ENCODE measurements around the gene TCERG1. TPM values are rescaled to one million over a fixed set of nuclear protein-coding genes. Genes with fewer than 3 reads are reported as not detected.
"Not testable (repeated sequence)": the region's sequence is repeated elsewhere in the genome, so short reads cannot be mapped to it uniquely, and the experiment has no call there.

Gene TCERG1
- total and polyA plus RNA-seq, 2 experiments from 2014 or later: 23.6 to 37.0 TPM

GRCh38 chr5:146553446-146553845 is 106.3 kb downstream of the TCERG1 start:
- no peak overlapping the region for H2AFZ ChIP-seq
- TF ChIP-seq EZH2 (IDR thresholded peaks at IDR 0.05; ENCODE audit: insufficient read depth, poor library complexity, severe bottlenecking): no peak
- no peak for TF ChIP-seq EZH2phosphoT487 (IDR thresholded peaks at IDR 0.05; ENCODE audit: insufficient read depth, low read depth)
- no peaks in the 10 kb centered on the region for H4K20me1 ChIP-seq (ENCODE audit: insufficient read depth)
- H3K4me2 ChIP-seq (ENCODE audit: unreplicated experiment): no peak overlapping the region
- no peaks in the 10 kb centered on the region for H3K79me2 ChIP-seq (ENCODE audit: insufficient read depth)
- no peak overlapping the region for H3K4me3 ChIP-seq
- no peaks in the 10 kb centered on the region for H3K4me1 ChIP-seq (ENCODE audit: insufficient read depth)
- H3K9me3 ChIP-seq (ENCODE audit: low read depth): no peaks in the 10 kb centered on the region
- no peaks in the 10 kb centered on the region for H3F3A ChIP-seq (ENCODE audit: insufficient read depth)
- DNase-seq: no peak
- H3K9me2 ChIP-seq (ENCODE audit: insufficient read depth): no peaks in the 10 kb centered on the region
- H3K27me3 ChIP-seq (replicated peaks; ENCODE audit: insufficient read depth): peaks cover 5% of the 10 kb centered on the region; the same call in 1 of the 2 replicates
- no peak overlapping the region for H3K27ac ChIP-seq
- in situ Hi-C loops (cut with MboI): no loop called here
- no peaks in the 10 kb centered on the region for H3K36me3 ChIP-seq (ENCODE audit: low read depth)
- H3K9ac ChIP-seq: no peak overlapping the region
- 25 to 28% methylated on average over 3 of the region's 3 CpGs for WGBS, 2 experiments (ENCODE audit: low coverage in 1 of 2, low lambda C conversion rate in 2 of 2, missing lambda C conversion rate in 2 of 2)

GRCh38 chr5:146556884-146557283 is 109.8 kb downstream of the TCERG1 start:
- H3K4me2 ChIP-seq (ENCODE audit: unreplicated experiment); H3K4me3 ChIP-seq; H3F3A ChIP-seq (ENCODE audit: insufficient read depth); H3K4me1 ChIP-seq (ENCODE audit: insufficient read depth); H3K27me3 ChIP-seq (replicated peaks; ENCODE audit: insufficient read depth); DNase-seq; H3K36me3 ChIP-seq (ENCODE audit: low read depth); H3K79me2 ChIP-seq (ENCODE audit: insufficient read depth); in situ Hi-C loops (cut with MboI); H3K9me2 ChIP-seq (ENCODE audit: insufficient read depth); H4K20me1 ChIP-seq (ENCODE audit: insufficient read depth); H3K9me3 ChIP-seq (ENCODE audit: low read depth); H3K9ac ChIP-seq; H3K27ac ChIP-seq; H2AFZ ChIP-seq: not testable (repeated sequence)
- WGBS, 2 experiments (ENCODE audit: low coverage in 1 of 2, low lambda C conversion rate in 2 of 2, missing lambda C conversion rate in 2 of 2): 26 to 36% methylated on average over 3 to 4 of the region's 4 CpGs

GRCh38 chr5:146560205-146560812 is 113.2 kb downstream of the TCERG1 start:
- TF ChIP-seq EZH2 (IDR thresholded peaks at IDR 0.05; ENCODE audit: insufficient read depth, poor library complexity, severe bottlenecking): no peak
- no peak for TF ChIP-seq EZH2phosphoT487 (IDR thresholded peaks at IDR 0.05; ENCODE audit: insufficient read depth, low read depth)
- Histone ChIP-seq H3K27me3 (replicated peaks; ENCODE audit: insufficient read depth) (0 out of 2 replicates have a peak, but pooled peaks cover 3% of the 10 kb centered on the region), H3K27ac (no peak overlapping the region), H3K79me2 (ENCODE audit: insufficient read depth) (no peaks in the 10 kb centered on the region), H3F3A (ENCODE audit: insufficient read depth) (peaks cover 9% of the 10 kb centered on the region; the same call in 1 of the 2 replicates), H3K4me2 (ENCODE audit: unreplicated experiment) (peak overlapping the region; percentile 41), H3K4me1 (ENCODE audit: insufficient read depth) (peaks cover 9% of the 10 kb centered on the region), H3K9me2 (ENCODE audit: insufficient read depth) (no peaks in the 10 kb centered on the region), H3K9me3 (ENCODE audit: low read depth) (no peaks in the 10 kb centered on the region), H3K9ac (no peak overlapping the region), H3K4me3 (no peak overlapping the region), H3K36me3 (ENCODE audit: low read depth) (no peaks in the 10 kb centered on the region), H2AFZ (no peak overlapping the region), H4K20me1 (ENCODE audit: insufficient read depth) (no peaks in the 10 kb centered on the region)
- WGBS, 2 experiments (ENCODE audit: low coverage in 1 of 2, low lambda C conversion rate in 2 of 2, missing lambda C conversion rate in 2 of 2): 12 to 14% methylated on average over 3 of the region's 3 CpGs
- in situ Hi-C loops (cut with MboI): no loop called here
- DNase-seq: peak; percentile 53

Small RNA genes within 50 kb of the gene (small RNA-seq; reads per million reads assigned to genes)
- gene RF02271 (ENCODE audit: low read depth, low replicate concordance): not detected

Other genes with a start within 250 kb of the TCERG1 start
- 13.5 and 13.9 TPM in 2 replicates for gene RBM27, start 243.7 kb upstream of the TCERG1 start, total RNA-seq (2014; rRNA removed; shearing (Covaris generic))
- gene RBM27, start 243.7 kb upstream of the TCERG1 start, polyA plus RNA-seq (2016; fragmentation: Nextera tagmentation; extraction: Ambion mirVana): 2.6 and 3.1 TPM in 2 replicates
- 0.13 TPM in 1 of 2 replicates, not detected in the other for gene POU4F3, start 108.5 kb upstream of the TCERG1 start, total RNA-seq (2014; rRNA removed; shearing (Covaris generic))
- not detected in 2 replicates for gene POU4F3, start 108.5 kb upstream of the TCERG1 start, polyA plus RNA-seq (2016; fragmentation: Nextera tagmentation; extraction: Ambion mirVana)
- not detected in 2 replicates for gene GPR151, start 68.9 kb downstream of the TCERG1 start, total RNA-seq (2014; rRNA removed; shearing (Covaris generic))
- gene GPR151, start 68.9 kb downstream of the TCERG1 start, polyA plus RNA-seq (2016; fragmentation: Nextera tagmentation; extraction: Ambion mirVana): not detected in 2 replicates